RPMI8226 (cell line): ENCODE measurements around the gene RAD51B.

Source experiments
- DNase-seq: peaks from one replicate; pipeline ENCODE4 v3.0.0-alpha.2; 2015

Gene RAD51B

DNA sequence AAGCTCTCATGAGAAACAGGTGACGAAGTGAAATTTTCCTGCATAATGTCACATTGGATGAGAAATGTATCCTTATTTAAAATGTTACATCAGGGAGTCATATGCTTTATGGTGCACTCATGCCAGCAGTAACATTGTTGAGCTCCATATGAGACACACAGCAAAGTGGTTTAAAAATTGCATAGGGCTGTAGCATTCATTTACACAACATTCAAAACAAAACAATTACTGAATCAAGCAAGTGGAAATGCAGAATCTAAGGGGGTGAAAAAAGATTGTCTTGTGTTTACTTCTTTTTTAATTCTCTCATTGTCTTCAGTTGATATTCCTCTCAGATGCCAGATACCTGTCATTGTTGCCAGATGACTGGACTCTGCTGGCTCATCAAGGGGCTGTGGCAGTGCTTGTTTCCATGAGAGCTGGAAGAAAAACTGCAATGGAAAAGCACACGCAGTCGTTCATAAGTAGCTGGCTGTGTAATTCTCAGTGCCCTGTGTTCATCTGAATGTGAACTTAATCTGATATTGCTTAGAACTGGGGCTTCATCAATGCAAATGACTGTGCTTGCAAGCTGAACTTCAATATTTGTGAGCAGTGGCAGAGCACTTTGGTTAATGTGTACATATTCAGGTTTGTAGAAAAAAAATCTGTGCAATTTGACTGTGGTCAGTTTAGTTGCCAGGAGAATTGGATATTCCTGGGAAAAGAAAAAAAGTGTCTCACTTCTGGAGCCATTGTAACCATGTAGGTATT lies 305.6 kb downstream of the RAD51B start:
- DNase-seq, result no peak

- no peak for DNase-seq
These were observed 307.6 kb downstream of the RAD51B start for GRCh38 chr14:68127166-68127565.

DNA sequence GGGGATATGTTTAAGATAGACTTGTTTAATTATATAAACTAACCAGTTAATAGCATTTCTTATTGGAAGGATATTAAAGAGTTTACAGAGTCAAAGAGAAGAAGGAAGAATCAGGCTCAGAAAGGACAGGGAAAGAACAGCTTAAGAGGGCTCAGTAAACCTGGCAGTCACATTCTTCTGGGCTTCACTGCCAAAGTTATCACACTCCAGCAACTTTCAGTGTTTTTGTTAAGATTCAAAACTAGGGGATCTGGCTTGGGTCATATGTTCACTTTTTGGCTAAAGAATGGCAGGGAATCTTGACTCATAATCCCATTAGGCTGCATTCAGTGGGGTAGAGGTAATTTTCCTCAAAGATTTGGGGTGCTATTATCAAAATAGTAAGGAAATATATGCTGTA lies 312.3 kb downstream of the RAD51B start:
- no peak for DNase-seq

DNA sequence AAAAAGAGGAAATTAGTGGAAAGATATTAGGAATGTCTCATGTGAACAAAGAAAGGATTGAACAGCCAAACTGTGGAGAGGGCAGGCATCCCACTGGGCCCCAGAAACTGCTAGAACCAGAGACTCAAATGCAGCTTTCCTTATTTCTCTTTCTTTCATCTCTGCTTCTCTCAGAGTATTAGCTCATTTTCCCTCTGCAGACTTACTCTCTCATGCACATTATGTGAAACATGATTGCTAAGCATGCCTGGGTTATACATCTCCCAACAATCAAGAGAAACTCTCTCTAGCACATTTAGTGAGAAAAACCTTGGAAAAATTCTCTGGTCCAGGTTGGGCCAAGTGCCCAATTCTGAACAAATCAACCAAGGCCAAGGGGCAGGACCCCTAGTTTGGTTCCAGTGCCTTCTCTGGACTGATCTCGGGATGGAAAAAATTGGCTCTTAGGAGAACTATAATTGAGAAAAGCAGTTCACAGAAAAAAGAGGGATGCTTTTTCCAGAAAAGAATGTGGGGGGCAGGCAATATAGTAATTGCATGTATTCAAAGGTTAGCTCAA lies 313.1 kb downstream of the RAD51B start:
- no peak for DNase-seq

DNA sequence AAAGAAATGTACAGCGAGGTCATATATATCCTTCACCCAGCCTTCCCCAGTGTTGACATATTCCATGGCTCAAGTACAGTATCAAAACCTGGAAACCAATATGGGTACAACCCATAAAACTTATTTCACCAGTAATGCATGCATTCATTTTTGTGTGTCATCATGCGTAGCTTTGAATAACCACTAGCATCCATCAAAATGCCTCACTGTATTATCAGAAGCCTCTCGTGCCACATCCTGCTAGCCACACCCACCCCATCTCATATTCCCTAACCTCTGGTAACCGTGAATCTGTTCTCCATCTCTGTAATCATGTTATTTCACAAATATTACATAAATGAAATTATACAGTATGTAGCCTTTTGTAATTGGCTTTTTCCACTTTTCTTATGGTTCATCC lies 314.3 kb downstream of the RAD51B start:
- no peak for DNase-seq

- DNase-seq, result no peak
These were observed 315.4 kb downstream of the RAD51B start for GRCh38 chr14:68135028-68135427.

DNA sequence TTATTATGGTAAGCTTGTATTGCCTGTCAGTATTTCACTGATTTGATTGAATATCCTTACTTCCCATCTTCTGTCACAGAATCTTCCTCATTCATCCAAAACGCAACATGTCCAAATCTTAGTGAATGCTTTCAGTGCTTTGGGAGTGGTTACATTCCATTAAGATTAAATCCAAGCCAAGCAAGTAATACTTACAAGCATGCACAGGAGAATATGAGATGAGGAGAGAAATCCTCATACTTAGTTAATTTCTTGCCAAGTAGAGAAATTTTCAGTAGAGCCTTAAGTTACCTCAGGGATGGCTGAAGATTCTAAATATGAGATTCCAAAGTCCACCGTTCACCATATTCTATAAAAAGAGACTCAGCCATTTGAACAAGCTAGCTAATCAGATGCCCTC lies 316.0 kb downstream of the RAD51B start:
- DNase-seq, result no peak

GRCh38 chr14:68137704-68138619 lies 318.4 kb downstream of the RAD51B start:
- DNase-seq, result no peak

- DNase-seq, result no peak
These were observed 320.0 kb downstream of the RAD51B start for GRCh38 chr14:68139431-68140075.

- DNase-seq, result no peak
These were observed 320.6 kb downstream of the RAD51B start for GRCh38 chr14:68140076-68140741.

DNA sequence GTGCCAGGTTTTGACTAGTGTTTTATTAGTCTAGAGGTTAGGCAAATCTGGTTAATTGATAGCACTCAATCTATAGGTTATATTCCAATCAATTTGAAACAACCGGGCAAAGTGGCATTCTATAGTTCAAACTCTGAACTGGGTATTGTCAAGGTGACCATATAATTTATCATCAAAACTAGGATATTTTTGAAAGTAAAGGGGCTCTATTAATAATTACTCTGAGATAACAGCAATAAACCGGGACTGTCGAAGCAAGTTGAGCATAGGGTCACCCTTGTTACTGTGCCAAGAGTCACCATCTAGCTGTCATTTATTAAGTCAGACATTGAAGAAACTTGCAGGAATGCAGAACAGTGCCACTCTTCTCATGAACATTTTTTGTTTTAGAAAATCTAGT lies 321.2 kb downstream of the RAD51B start:
- no peak for DNase-seq

- no peak for DNase-seq
These were observed 321.9 kb downstream of the RAD51B start for GRCh38 chr14:68141281-68142088.

GRCh38 chr14:68143341-68143841 lies 323.8 kb downstream of the RAD51B start:
- peak; percentile 68 for DNase-seq

DNA sequence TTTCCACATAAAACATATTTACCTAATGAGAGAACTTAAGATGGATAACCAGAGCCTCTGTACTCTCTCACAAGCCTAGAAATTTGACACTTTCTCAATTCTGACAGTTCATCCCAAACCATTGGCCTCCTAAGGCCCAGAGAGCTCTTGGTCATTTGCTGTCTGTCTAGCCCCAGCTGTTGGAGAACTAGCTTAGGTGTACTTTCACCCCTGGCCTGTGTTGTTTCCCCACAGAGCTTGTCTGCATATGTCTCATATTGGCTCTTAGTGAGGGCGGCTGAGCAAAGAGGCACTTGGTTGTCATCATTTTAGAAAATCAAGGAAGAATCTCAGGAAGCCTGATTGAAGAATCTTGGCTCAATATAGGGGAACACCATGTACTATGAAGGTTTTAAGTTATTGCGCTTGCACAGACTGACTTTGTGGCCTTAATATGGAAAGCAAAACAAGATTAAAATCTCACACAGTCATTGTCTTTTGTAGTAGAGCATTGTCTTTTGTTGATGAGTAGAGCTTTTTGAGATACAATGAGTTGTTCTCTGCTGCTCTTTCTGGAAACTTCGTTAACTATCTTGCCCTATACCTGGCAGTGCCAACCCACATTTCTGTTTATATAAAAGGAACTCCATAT lies 324.6 kb downstream of the RAD51B start:
- DNase-seq, result peak; percentile 13

DNA sequence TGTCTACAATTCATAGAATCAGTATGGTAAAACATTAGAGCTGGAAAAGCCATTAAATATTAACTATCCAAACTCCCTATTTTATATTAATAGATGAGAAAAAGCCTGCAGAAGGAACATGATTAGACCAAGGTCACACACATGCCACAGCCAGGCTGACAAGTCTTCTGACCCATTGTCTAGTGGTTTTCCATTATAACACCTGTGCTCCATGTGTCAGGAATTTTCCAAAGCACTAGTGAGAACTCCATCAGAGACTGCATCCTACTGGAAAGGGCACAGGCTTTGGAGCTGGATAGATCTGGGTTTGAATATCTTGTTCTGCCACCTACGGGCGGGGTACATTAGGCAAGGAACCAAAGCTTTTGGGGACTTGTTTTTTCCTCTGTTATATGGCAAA lies 325.5 kb downstream of the RAD51B start:
- no peak for DNase-seq

GRCh38 chr14:68145539-68145938 lies 326.0 kb downstream of the RAD51B start:
- DNase-seq, result no peak

- DNase-seq, result no peak
These were observed 327.2 kb downstream of the RAD51B start for GRCh38 chr14:68146818-68147217.

DNA sequence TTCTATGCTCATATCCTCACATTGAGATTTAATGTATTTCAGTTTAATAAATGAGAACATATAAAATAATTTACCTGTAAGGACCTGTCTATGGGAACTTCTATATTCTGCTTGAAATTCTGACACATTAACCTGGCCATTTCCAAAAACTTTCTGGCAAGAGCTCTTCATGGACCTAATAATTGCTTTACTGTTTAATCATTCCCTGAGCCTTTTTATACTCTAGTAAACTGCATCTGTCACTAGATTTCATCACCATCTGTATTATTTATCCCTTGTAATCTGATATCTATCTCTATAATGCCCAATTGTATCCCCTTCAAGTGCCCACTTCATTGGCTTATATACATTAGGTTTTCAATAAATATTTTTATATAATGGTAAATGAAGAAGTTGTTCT lies 327.7 kb downstream of the RAD51B start:
- DNase-seq, result no peak

GRCh38 chr14:68148276-68148675 lies 328.7 kb downstream of the RAD51B start:
- no peak for DNase-seq

- no peak for DNase-seq
These were observed 329.2 kb downstream of the RAD51B start for GRCh38 chr14:68148763-68149162.

- no peak for DNase-seq
These were observed 333.7 kb downstream of the RAD51B start for GRCh38 chr14:68153275-68153674.
